IMR-90 (cell line): ENCODE results near the gene SLPI.

ENCODE experiments used
- CEBPB ChIP-seq: IDR thresholded peaks from 2 replicates; pipeline ENCODE4 v1.6.1; 2012; ENCODE audit warnings: low read depth, low read length, improper control_type of control experiment
- CHD1 ChIP-seq: IDR thresholded peaks from 2 replicates; pipeline ENCODE4 v1.6.1; 2012; ENCODE audit warnings: low read depth, low read length, improper control_type of control experiment
- CTCF ChIP-seq: conservative IDR thresholded peaks from 2 replicates; pipeline ENCODE4 v1.5.1; 2012; ENCODE audit warnings: mild to moderate bottlenecking, low read depth, low read length, improper control_type of control experiment
- FOS ChIP-seq: fragments of 150-350 bp; IDR thresholded peaks from 2 replicates; pipeline ENCODE4 v1.6.1; 2016; ENCODE audit warnings: low read depth, low read length
- POLR2A ChIP-seq: IDR thresholded peaks from 2 replicates; pipeline ENCODE4 v1.6.1; 2012; ENCODE audit warnings: mild to moderate bottlenecking, low read depth, low read length
- RAD21 ChIP-seq: IDR thresholded peaks from 2 replicates; pipeline ENCODE4 v1.6.1; 2012; ENCODE audit warnings: low read length, improper control_type of control experiment
- RCOR1 ChIP-seq: IDR thresholded peaks from 2 replicates; pipeline ENCODE4 v1.6.1; 2012; ENCODE audit warnings: mild to moderate bottlenecking, low read length, improper control_type of control experiment; ENCODE audit not compliant: insufficient replicate concordance
- RFX5 ChIP-seq: IDR thresholded peaks from 2 replicates; pipeline ENCODE4 v1.8.0; 2012; ENCODE audit warnings: low read depth, mild to moderate bottlenecking, low read length, moderate library complexity
- SMC3 ChIP-seq: fragments of 150-350 bp; IDR thresholded peaks from 2 replicates; pipeline ENCODE4 v1.6.1; 2016; ENCODE audit warnings: low read depth, mild to moderate bottlenecking, antibody characterized with exemption, low read length, moderate library complexity
- TF ChIP-seq, protein P1 (sequence below): fragments of 150-350 bp; IDR thresholded peaks from 2 replicates; pipeline ENCODE4 v1.6.1; 2016; ENCODE audit warnings: low read depth, mild to moderate bottlenecking, low read length, moderate library complexity, borderline replicate concordance

GRCh38 chr20:45300961-45301360 is 46.6 kb upstream of the SLPI start:
- TF ChIP-seq, protein P1, sequence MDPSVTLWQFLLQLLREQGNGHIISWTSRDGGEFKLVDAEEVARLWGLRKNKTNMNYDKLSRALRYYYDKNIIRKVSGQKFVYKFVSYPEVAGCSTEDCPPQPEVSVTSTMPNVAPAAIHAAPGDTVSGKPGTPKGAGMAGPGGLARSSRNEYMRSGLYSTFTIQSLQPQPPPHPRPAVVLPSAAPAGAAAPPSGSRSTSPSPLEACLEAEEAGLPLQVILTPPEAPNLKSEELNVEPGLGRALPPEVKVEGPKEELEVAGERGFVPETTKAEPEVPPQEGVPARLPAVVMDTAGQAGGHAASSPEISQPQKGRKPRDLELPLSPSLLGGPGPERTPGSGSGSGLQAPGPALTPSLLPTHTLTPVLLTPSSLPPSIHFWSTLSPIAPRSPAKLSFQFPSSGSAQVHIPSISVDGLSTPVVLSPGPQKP, result no peak
- peak; percentile 33; the same call in 1 of the 2 replicates for TF ChIP-seq CTCF
- no peak for TF ChIP-seq CHD1
- no peak for TF ChIP-seq POLR2A
- no peak for TF ChIP-seq RFX5
- TF ChIP-seq RCOR1, result no peak
- TF ChIP-seq CEBPB, result no peak
- no peak for TF ChIP-seq SMC3
- TF ChIP-seq RAD21, result no peak
- TF ChIP-seq FOS, result no peak
